Measurements from ENCODE around the gene CPVL. TPM values are rescaled to one million over a fixed set of nuclear protein-coding genes. Genes with fewer than 3 reads are reported as not detected.

CPVL gene
- polyA plus RNA-seq, 2 of the 4 experiments (the other 2 are of a cell fraction): 0.05 TPM; not detected in 1

GRCh38 chr7:28957064-28957750 lies 189.1 kb downstream of the CPVL start:
- POLR2A ChIA-PET: interaction anchor here (0.6 kb wide), 1 partner anchor 23 kb away, joined by 6 read pairs; no protein-coding TSS in a partner anchor

GRCh38 chr7:28956608-28957063 lies 189.7 kb downstream of the CPVL start:
- Histone ChIP-seq H3K27ac (peak overlapping the region in 1 of 2 experiments; percentile 54; a peak in 2 of 6 replicates), H3K4me1 (peaks cover 4% of the 10 kb centered on the region; the same call in 2 of the 3 replicates), H3K4me2 (peak overlapping the region; percentile 96), H3K9me3 (no peaks in the 10 kb centered on the region), H3K4me3 (peak overlapping the region; percentile 47)
- peak; percentile 33 to 38 for DNase-seq (ENCODE audit: low read depth in 1 of 2, low spot score in 1 of 2)
- no peak for FAIRE-seq
- ATAC-seq: peak; percentile 41 to 76
- ChIA-PET POLR2A (interaction anchor here (0.6 kb wide), 1 partner anchor 23 kb away, joined by 6 read pairs; no protein-coding TSS in a partner anchor), CTCF (interaction anchor here (0.6 to 5.1 kb wide), 14 partner anchors 8 to 453 kb away, joined by 3 to 40 read pairs (median 6); no protein-coding TSS in a partner anchor)
- 0% methylated on average over 1 of the region's 39 CpGs for WGBS (ENCODE audit: missing lambda C conversion rate)
- peak in 1 of 2 experiments; percentile 26; a peak in 2 of 5 replicates for TF ChIP-seq RAD21 (conservative IDR thresholded peaks at IDR 0.05 in 1 of 2, IDR thresholded peaks at IDR 0.05 in 1 of 2)
- no peak for TF ChIP-seq BCL3 (IDR thresholded peaks at IDR 0.05)
- TF ChIP-seq CTCF (IDR thresholded peaks at IDR 0.05): 0 out of 3 replicates have a peak, but pooled peaks have one; percentile 6
- TF ChIP-seq SMC3 (IDR thresholded peaks at IDR 0.05): peak; percentile 27; the same call in 2 of the 3 replicates
- TF ChIP-seq POLR2AphosphoS2 (conservative IDR thresholded peaks at IDR 0.05; ENCODE audit: low read length): no peak

More at GRCh38 chr7:28957064-28957750, 189.1 kb downstream of the CPVL start:
- H3K4me1 ChIP-seq: peaks cover 4% of the 10 kb centered on the region; the same call in 2 of the 3 replicates
- DNase-seq (ENCODE audit: low read depth in 1 of 2, low spot score in 1 of 2) (no peak), FAIRE-seq (no peak), ATAC-seq (peak; percentile 26 to 55; a peak in 3 of 6 replicates)
- H3K9me3 ChIP-seq: no peaks in the 10 kb centered on the region
- WGBS (ENCODE audit: missing lambda C conversion rate): 40% methylated on average over 25 of the region's 59 CpGs
- TF ChIP-seq HOXB5 (CRISPR knock-in tag; IDR thresholded peaks at IDR 0.05) (no peak), ELK1 (IDR thresholded peaks at IDR 0.05; ENCODE audit: low read depth, low read length) (no peak), SMC3 (IDR thresholded peaks at IDR 0.05) (no peak), E2F6 (IDR thresholded peaks at IDR 0.05; ENCODE audit: borderline replicate concordance, low read depth) (no peak), SREBF2 (IDR thresholded peaks at IDR 0.05) (no peak), POLR2AphosphoS2 (conservative IDR thresholded peaks at IDR 0.05; ENCODE audit: low read length) (no peak), RFX5 (IDR thresholded peaks at IDR 0.05) (no peak), HDAC2 (IDR thresholded peaks at IDR 0.05) (no peak), ZFP36 (IDR thresholded peaks at IDR 0.05; ENCODE audit: borderline replicate concordance, partially characterized antibody) (no peak), EP300 (IDR thresholded peaks at IDR 0.05) (no peak), GATA3 (IDR thresholded peaks at IDR 0.05; ENCODE audit: borderline replicate concordance) (no peak), KDM5A (IDR thresholded peaks at IDR 0.05) (no peak), CHD2 (IDR thresholded peaks at IDR 0.05; ENCODE audit: low read length, partially characterized antibody) (no peak), PHF8 (IDR thresholded peaks at IDR 0.05; ENCODE audit: borderline replicate concordance, low read depth) (no peak), CTCF (IDR thresholded peaks at IDR 0.05) (no peak)
- CTCF ChIA-PET: interaction anchor here (0.6 to 5.1 kb wide), 14 partner anchors 8 to 453 kb away, joined by 3 to 40 read pairs (median 6); no protein-coding TSS in a partner anchor
- H3K4me3 ChIP-seq: peak overlapping the region; percentile 47; the same call in 1 of the 3 replicates
- peak overlapping the region; percentile 96 for H3K4me2 ChIP-seq
- H3K27ac ChIP-seq: no peak overlapping the region

Data from A549 (cell line).